Measurements from ENCODE around the gene NEUROG2.

The NEUROG2 gene

GRCh38 chr4:112473985-112474384, 42.0 kb downstream of the NEUROG2 start:
- DNase-seq = no peak

DNA sequence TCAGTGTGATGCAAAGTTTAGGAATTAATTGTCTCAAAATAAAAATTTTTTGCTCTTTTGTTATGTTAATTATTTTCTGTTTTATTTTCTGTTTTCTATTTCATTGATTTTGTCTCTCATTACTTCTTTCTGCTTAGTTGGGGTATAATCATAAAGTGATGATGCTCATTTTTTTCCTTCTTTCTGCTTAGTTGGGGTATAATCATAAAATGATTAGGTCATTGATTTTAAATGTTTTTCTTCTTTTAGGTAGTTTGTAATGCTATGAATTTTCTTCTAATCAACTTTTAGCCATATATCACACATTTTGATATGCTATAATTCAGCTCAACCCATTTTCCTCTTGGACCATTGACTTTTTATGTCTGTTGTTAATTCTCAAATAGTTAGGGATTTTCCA, 43.7 kb downstream of the NEUROG2 start:
- DNase-seq = no peak
